ENCODE measurements around the gene CTU2. TPM values are rescaled to one million over a fixed set of nuclear protein-coding genes. Genes with fewer than 3 reads are reported as not detected.

CTU2 gene
- polyA plus RNA-seq, 6 donors from 2014 or later: 9.8 to 16.8 (median 13.1) TPM

- Mint-ChIP-seq H3K9me3 (no peaks in the 10 kb centered on the region), H3K27me3 (no peaks in the 10 kb centered on the region), H3K4me1 (peaks cover 0 to 4% (median 0%) of the 10 kb centered on the region in 3 donors), H3K4me3 (no peak overlapping the region), H3K36me3 (no peaks in the 10 kb centered on the region), H3K27ac (peak overlapping the region in 1 of 6 donors; percentile 79)
- ATAC-seq (ENCODE audit: low read depth in 2 of 2) (peak; percentile 96 to 97), DNase-seq (peak; percentile 66)
These were observed 31.2 kb downstream of the CTU2 start for GRCh38 chr16:88737298-88738150.

DNA sequence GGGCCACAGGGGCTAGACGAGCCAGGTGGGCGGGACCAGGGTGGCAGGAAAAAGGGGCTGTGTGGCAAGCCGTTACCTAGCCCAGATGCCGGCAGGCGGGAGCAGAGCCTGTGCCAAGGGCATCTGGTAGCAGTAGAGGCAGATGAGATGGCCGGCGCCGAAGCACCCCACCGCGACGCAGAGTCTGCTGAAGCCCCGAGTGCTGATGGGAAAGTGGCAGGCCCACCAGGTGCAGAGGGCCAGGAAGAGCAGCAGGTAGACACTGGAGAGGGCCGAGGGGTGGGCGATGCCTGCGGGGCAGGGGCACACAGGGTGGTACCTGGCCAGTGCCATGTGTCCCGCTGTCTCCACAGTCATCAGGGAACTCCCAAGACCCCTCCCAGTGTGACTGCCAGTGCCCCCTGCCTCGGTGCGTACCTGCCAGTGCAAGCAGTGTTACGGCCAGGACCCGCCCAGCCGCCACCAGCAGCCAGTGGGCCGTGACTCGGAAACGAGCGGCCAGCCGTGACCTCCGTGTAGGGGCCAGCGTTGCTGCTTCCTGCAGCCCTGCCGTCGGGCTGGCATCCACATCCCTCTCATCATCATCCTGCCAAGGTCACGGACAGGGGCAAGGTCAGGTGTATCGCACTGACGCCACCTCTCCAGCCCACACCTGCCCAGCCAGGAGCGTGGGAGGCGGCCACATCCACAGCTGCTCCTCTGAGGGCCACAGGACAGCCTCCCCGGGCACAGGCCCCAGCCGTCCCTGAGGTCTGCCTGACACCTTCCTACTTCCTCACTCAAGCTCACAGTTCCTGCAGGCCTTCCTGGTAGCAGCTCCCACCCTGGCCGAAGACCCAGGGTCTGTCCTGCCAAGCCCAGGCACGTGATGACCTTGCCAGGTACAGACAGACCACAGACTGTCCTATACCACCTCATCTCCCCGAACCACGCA lies 32.1 kb downstream of the CTU2 start:
- DNase-seq (no peak), ATAC-seq (ENCODE audit: low read depth in 2 of 2) (no peak)
- Mint-ChIP-seq H3K27ac (peak overlapping the region in 3 of 6 donors; percentile 19 to 53 (median 24)), H3K4me3 (peak overlapping the region in 1 of 8 donors; percentile 69), H3K27me3 (no peaks in the 10 kb centered on the region), H3K4me1 (peaks cover 0 to 4% (median under 1%) of the 10 kb centered on the region in 3 donors), H3K36me3 (no peaks in the 10 kb centered on the region), H3K9me3 (no peaks in the 10 kb centered on the region)

DNA sequence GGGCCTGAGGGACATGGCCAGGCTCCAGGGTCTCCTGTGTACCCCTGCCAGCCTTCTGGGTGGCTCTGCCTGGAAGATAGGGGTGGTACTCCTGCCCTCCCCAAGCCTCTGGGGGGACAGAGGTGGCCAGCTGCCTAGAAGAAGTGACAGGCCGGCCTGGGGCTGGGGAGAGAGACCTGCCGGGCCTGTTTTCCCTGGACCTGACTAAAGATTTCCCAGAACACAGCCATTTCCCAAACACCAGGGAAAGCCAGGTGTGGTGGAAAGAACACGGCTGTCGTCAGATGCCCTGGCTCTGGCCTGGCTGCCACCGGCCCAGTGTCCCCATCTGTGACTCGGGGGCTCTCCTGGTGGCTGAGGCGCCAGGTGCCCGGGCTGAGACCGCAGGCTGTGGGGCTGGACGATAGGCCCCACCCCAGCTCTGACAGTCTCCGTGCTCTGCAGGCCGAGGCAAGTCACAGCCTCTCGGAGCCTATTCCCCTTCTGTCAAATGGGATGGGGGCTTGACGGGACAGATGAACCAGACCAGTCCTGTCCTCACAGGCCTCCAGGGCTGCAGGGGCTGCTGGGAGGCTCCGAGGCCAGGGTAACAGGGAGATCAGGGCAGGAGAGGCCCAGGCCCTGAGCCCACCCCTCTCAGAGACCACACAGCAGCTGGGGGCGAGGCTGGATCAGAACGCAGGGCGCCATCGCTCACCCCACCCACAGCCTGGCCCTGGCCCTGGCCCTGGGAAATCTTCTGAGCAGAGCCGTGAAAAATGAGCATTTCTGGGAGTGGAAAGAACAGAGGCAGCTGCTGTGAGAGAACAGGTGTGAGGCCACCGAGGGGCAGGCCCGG lies 33.1 kb downstream of the CTU2 start:
- H3K4me3 Mint-ChIP-seq: no peak overlapping the region
- H3K36me3 Mint-ChIP-seq: no peaks in the 10 kb centered on the region
- H3K4me1 Mint-ChIP-seq: peaks cover 5 to 12% (median 9%) of the 10 kb centered on the region in 3 donors
- H3K27ac Mint-ChIP-seq: peak overlapping the region in 2 of 6 donors; percentile 19 to 24
- H3K27me3 Mint-ChIP-seq: no peaks in the 10 kb centered on the region
- DNase-seq (no peak), ATAC-seq (ENCODE audit: low read depth in 2 of 2) (no peak)
- no peaks in the 10 kb centered on the region for H3K9me3 Mint-ChIP-seq

- ATAC-seq (ENCODE audit: low read depth in 2 of 2): no peak
- DNase-seq: no peak
- H3K4me3 Mint-ChIP-seq: peak overlapping the region in 1 of 8 donors; percentile 30
These were observed 33.8 kb downstream of the CTU2 start for GRCh38 chr16:88739977-88740726.

GRCh38 chr16:88740727-88741055 lies 34.4 kb downstream of the CTU2 start:
- H3K4me3 Mint-ChIP-seq: no peak overlapping the region
- no peak overlapping the region for H3K27ac Mint-ChIP-seq
- H3K36me3 Mint-ChIP-seq: no peaks in the 10 kb centered on the region
- ATAC-seq (ENCODE audit: low read depth in 2 of 2) (no peak), DNase-seq (no peak)
- peaks cover 12 to 22% (median 16%) of the 10 kb centered on the region in 3 donors for H3K4me1 Mint-ChIP-seq
- H3K27me3 Mint-ChIP-seq: no peaks in the 10 kb centered on the region
- no peaks in the 10 kb centered on the region for H3K9me3 Mint-ChIP-seq

More at GRCh38 chr16:88739977-88740726, 33.8 kb downstream of the CTU2 start:
- Mint-ChIP-seq H3K27ac (no peak overlapping the region), H3K27me3 (no peaks in the 10 kb centered on the region), H3K4me1 (peaks cover 7 to 18% (median 11%) of the 10 kb centered on the region in 3 donors), H3K36me3 (no peaks in the 10 kb centered on the region), H3K9me3 (no peaks in the 10 kb centered on the region)

- ATAC-seq (ENCODE audit: low read depth in 2 of 2) (no peak), DNase-seq (no peak)
- Mint-ChIP-seq H3K27me3 (no peaks in the 10 kb centered on the region), H3K4me3 (peak overlapping the region in 1 of 8 donors; percentile 14), H3K27ac (no peak overlapping the region), H3K4me1 (peaks cover 19 to 29% (median 23%) of the 10 kb centered on the region in 3 donors), H3K9me3 (no peaks in the 10 kb centered on the region), H3K36me3 (no peaks in the 10 kb centered on the region)
These were observed 35.1 kb downstream of the CTU2 start for GRCh38 chr16:88741368-88741767.

- H3K36me3 Mint-ChIP-seq: no peaks in the 10 kb centered on the region
- peaks cover 32 to 36% (median 34%) of the 10 kb centered on the region in 3 donors for H3K4me1 Mint-ChIP-seq
- ATAC-seq (ENCODE audit: low read depth in 2 of 2) (no peak), DNase-seq (no peak)
- no peaks in the 10 kb centered on the region for H3K9me3 Mint-ChIP-seq
- H3K27me3 Mint-ChIP-seq: no peaks in the 10 kb centered on the region
- peak overlapping the region in 1 of 6 donors; percentile 78 for H3K27ac Mint-ChIP-seq
- H3K4me3 Mint-ChIP-seq: peak overlapping the region in 1 of 8 donors; percentile 22
These were observed 36.7 kb downstream of the CTU2 start for GRCh38 chr16:88742896-88743605.

DNA sequence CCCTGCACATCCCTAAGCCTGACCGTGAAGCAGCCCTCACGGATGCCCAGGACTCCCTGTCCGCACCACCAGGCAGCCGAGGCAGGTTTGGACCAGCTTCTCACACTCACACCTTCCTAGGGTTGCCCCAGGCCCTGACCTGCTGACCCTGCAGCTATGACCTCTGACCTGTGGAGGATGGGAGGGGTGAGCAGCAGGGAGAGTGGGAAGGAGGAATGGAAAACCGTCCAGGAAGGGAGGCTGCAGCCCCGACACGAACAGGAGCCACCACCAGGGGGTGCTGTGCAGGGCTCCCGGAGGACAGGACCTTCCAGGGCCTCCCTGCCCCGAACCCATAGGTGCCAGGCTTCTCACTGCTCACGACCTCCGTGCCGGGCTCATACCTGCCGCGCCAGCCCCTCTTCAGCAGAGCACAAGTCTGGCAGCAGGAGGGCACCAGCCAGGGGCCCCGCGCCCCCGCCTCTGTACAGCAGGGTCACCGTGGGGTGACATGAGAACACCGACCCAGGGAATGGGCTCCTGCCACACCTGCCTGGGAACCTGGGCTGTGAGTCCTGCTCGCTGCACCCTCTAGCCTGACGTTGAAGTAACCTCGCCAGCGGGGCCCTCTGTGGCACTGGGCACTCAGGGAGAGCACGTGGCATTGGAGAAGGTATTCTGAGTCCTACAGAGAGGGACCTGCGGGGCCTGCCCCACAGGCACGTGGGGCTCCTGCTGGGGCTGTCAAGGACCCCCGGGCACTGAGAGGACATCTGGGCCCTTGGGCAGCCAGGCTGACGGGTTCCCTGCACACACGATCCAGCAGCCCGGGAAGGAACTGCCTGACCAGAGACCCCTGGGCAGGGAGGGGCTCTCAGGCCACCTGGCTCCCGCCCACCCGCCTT lies 37.6 kb downstream of the CTU2 start:
- ATAC-seq (ENCODE audit: low read depth in 2 of 2): no peak

DNA sequence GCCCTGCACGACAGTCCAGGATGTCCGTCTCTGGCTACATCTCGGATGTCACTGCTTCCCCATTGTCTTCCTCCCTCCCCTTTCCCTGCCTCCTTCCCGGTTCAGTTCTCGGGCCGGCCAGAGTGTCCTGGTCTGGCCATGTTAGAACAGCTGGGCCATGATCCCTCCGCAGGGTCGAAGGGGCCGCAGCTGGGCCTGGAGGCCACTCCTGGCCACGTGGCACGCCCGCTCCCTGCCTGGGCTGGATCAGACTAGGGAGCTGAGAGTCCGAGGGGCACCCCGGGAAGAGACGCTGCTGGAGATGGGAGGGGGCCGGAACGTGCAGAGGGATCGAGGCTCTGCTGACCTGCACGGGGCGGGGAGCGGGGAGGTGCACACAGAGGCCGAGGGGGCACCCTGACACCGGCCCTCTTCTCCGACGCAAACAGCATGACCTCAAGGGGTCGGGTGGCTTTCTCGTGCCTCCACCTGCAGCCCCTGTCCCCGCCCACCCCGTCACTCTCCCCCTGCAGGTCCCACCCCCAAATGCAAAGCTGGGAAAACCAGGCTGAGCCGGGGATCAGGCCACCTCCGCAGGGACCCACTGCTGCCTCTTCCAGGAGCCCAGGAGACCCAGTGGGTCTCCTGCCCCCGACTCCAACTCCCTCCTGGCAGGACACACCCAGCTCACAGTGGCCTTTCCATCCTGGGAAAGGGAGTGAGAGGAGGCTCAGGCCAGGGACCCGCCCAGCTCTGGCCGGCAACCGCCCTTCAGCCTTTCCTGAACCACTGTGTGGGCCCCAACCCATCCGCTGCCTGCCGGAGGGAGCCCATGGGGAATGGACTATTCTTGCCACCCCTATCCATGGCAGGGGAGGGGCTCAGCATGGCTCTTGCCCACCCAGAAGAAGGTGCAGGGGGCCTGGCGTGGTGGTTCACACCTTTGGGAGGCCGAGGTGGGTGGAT lies 38.5 kb downstream of the CTU2 start:
- Mint-ChIP-seq H3K36me3 (no peaks in the 10 kb centered on the region), H3K27me3 (no peaks in the 10 kb centered on the region), H3K4me3 (peak overlapping the region; percentile 71 to 86 (median 80)), H3K27ac (peak overlapping the region in 5 of 6 donors; percentile 24 to 94 (median 92)), H3K9me3 (no peaks in the 10 kb centered on the region), H3K4me1 (peaks cover 34 to 37% (median 37%) of the 10 kb centered on the region in 3 donors)
- no peak for DNase-seq
- no peak for ATAC-seq (ENCODE audit: low read depth in 2 of 2)

More for the DNA sequence above, 37.6 kb downstream of the CTU2 start:
- no peaks in the 10 kb centered on the region for H3K27me3 Mint-ChIP-seq
- peaks cover 34 to 37% (median 37%) of the 10 kb centered on the region in 3 donors for H3K4me1 Mint-ChIP-seq
- H3K27ac Mint-ChIP-seq: peak overlapping the region in 1 of 6 donors; percentile 78
- no peaks in the 10 kb centered on the region for H3K36me3 Mint-ChIP-seq
- peak; percentile 57 for DNase-seq
- no peaks in the 10 kb centered on the region for H3K9me3 Mint-ChIP-seq
- H3K4me3 Mint-ChIP-seq: peak overlapping the region in 4 of 8 donors; percentile 22 to 50 (median 30)

- Mint-ChIP-seq H3K4me3 (peak overlapping the region in 5 of 8 donors; percentile 15 to 85 (median 77)), H3K27ac (peak overlapping the region in 5 of 6 donors; percentile 24 to 94 (median 74)), H3K36me3 (no peaks in the 10 kb centered on the region), H3K4me1 (peaks cover 34 to 38% (median 37%) of the 10 kb centered on the region in 3 donors), H3K27me3 (no peaks in the 10 kb centered on the region), H3K9me3 (no peaks in the 10 kb centered on the region)
- ATAC-seq (ENCODE audit: low read depth in 2 of 2) (no peak), DNase-seq (no peak)
These were observed 40.2 kb downstream of the CTU2 start for GRCh38 chr16:88746506-88746905.

Data from naive B cell (primary cell).